RPMI7951 (cell line): ENCODE data around the gene POLR1C. TPM values are rescaled to one million over a fixed set of nuclear protein-coding genes. Genes with fewer than 3 reads are reported as not detected.
A peak's percentile ranks its signal among the peaks of the same experiment; 100 is the strongest.
"Not testable (repeated sequence)": the region's sequence is repeated elsewhere in the genome, so short reads cannot be mapped to it uniquely, and the experiment has no call there.

Experiments used
- DNase-seq: peaks from one replicate; pipeline ENCODE4 v3.0.0-alpha.2; 2012; ENCODE audit warnings: low read depth
- total RNA-seq: library from RNA; depleted of rRNA; stranded (reverse); fragments of >200 nt; shearing (Covaris generic); gene quantifications from 2 replicates; pipeline ENCODE4 v1.2.3, GENCODE V29; 2014

POLR1C gene
- total RNA-seq, 1 experiment from 2014 or later: 50.7 TPM

DNA sequence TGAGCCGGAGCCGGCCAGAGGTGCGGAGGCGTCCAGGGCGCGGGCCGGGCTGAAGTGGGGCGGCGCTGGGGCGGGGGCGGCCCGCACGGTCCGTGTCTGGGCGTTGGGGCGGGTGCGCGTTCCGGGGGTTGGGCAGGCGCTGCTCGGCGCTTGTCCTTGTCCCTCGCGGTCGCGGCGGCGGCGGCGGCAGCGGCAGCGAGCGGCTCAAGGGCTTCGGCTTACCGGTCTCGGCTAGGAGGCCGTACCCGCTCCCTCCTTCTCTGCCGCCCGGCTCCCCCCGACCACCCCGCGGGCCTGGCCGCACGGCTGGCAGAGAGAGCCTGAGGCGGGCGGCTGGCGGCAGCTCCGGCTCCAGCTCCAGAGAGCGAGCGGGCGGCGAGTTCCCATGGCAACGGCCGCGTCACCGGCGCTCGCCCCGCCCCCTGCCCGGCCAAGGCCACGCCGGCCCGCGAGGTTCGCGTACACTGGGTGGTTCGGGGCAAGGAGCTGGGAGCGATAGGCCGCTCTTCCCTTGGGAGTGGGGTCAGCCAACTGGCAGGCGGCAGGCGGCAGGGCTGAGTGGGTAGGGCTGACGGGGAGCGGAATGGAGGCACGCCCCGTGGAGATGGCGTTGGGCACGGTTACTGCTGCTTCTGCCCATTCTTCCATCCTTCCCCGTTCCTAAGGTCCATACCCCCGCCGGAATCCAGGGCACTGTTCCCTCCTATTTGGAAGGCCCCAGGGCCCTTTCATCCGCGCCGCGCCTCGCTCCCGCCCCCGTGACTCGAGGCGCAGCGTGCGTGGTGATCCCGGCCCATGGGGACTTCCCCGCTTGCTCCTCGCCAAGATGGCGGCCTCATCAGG lies 6.7 kb upstream of the POLR1C start, which contains the start of gene LRRC73:
TSS of gene LRRC73 (minus strand) at position 363 of the 843 bp plus-strand sequence. CDS start 561 bp downstream, outside the sequence.
- DNase-seq: peak; percentile 88

DNA sequence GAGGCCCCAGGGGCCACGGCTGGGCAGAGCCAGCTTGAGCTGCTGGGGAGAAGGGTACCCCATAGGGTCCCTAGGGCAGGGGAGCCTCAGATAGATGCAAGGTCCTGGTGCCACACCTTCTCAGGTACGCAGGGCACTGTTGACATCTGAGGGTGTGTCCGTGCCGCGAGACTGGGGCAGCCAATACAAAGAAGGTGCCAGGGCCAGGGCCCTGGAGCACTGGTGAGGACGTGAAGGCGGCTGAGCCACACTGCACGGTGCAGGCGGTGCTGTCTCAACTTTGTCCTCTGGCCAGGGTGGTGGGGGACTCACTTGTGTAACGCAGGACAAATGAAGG lies 6.1 kb upstream of the POLR1C start:
- DNase-seq: no peak

DNA sequence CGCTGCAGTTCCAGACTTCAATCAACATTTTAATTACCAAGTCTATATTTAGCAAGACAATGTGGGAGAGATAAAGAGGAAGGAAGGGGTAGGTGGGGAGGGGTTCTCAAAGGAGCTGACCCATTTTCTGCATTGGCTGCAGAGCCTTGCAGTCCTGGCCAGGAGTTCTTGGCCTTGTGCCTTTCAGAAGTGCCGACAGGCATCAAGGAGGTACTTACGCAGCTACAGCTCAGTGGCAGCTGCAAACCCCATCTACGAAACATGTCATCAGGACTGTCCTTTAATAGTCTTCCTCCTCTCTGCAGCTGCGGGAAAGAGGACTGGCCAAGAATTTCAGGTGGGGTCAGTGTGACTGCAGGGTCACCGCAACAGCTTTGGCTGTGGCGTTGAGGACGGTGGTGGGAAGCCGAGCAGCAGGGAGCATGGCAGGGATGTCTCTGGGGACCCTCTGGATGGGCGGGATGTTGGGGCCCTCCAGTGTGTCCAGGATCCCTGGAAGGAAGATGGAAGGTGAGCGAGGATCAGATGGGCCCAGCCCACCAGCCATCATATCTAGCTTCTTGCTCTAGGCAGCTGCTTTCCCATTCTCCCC lies 5.0 kb upstream of the POLR1C start:
- DNase-seq: no peak

DNA sequence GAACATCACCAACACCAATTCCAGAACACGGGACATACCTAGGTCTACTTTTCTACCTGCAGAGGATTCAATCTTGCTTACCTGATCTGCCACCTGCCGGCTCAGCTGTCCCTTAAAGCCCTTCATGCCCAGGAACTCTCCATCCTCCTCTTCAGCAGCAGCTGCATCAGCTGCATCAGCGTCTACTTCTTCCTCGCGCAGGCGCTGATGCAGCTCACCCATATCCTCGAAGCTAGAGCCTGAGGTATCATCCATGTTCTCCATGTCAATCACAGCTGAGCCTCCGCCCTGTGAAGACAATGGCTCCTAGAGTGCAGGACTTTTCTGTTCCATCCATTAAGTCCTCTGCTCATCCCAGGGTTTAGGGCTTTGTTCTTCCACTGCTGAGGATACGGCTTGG lies 1.1 kb upstream of the POLR1C start:
- no peak for DNase-seq

DNA sequence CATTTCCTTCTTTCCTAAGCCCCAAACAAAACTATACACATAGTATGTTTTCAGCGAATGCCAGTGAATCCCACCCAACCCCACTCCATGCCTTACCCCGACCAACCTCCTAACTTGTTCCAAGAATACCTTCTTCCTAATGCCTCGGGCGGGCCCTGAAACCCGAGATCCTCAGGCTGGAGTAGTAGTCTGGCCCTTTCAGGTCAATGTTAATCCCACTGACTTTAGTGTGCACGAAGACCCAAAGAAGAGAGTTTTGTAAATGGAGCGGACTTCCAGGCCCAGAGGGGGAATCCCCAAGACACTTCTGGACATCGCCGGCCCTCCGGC lies 557 bp upstream of the POLR1C start:
- peak; percentile 27 for DNase-seq

DNA sequence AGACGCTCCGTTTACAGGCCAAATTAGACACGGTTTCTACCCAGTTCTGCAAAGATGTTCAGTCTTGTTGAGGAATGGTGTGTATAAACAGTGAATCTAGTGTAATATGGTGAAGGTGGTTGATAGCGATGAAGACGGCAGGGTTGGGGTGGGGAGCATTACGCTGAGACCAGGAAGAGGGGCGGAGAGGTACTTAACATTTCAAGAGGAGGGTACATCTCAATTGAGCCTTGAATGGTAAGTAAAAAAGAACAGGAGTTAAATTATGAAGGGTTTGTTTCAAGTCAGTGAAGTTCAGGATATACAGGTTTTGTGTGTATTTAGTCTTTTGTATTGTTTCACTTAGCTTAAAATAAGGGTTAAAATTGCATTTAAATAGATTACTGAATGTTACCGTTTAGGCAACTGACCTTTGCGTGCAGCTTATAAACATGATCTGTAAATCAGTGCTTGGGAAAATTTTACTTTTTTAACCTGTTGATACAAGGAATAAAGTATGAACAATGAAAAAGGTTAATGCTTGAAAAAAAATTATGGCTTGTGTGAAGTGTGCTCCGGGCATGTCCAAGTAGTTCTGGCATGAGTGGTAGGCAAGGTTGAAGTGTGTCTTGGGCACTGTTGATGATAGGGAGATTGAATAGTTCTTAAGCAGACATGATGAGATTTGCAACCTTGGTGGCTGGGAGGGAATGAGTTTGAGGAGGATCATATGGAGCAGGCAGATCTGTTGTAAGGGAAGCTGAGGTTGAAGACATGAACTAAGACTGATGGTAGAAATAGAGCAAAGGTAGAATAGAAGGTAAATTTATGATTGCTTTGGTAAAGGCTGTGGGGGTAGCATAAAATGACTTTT lies 842 bp downstream of the POLR1C start:
- DNase-seq: no peak

DNA sequence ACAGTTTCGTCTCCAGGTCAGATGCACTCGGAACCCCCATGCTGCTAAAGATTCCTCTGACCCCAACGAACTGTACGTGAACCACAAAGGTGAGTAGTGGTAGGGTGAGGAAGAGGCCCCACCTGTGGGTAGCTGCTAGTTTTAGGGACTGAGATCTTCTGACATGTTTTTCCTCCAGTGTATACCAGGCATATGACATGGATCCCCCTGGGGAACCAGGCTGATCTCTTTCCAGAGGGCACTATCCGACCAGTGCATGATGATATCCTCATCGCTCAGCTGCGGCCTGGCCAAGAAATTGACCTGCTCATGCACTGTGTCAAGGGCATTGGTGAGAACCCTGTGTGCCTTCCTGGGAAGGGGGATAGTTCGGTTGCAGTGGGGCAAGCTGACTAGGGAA lies 3.2 kb downstream of the POLR1C start:
- DNase-seq: no peak

DNA sequence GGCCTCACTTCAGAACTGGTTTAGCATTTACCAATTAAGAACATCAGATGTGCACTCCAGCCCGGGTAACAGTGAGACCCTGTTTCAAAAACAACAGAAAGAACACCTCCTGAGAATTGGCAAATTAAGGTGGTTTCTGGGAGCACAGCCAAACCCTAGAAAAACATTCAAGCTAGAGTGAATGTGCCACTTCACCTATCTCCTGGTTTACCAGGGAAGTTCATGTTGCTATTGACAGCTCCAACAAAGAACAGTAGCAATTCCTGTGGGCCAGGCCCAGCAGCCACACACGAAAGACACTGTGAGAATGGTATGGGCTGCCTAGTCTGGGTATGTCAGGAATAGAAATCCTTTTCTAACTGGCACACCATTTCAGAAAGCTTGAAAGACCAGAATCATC lies 4.9 kb downstream of the POLR1C start:
- no peak for DNase-seq

DNA sequence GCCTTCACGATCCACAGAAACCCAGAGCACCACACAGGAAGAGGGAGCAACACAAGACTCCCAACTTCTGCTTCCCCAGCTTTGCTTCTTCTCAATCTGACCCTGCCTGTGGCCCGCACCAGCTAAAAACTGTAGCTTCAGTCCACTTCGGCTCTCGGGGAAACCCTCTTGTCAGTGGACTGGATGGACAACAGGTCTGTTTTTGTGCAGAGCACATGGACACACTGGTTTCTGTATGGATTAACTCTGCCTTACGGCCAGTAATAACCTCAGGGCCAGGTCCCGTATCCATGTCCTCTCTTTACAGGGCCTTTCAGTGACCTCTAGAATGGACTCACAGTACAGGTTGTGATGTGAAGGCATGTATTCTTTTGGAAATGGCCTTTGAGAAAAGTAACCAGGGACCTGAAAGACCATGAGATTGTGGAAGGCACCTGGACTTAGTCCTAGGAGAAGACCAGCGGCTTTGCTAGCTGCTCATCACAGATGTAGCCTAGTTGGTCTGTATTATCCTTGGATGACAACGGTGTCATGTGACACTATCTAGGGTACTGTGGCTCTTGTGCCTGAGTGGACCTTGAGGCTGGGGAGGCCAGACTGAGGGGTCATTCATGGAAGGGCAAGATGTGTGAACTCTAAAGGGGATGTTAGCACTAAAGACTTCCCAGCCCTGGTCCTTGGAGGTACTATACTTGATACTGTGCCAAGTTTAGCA lies 5.8 kb downstream of the POLR1C start:
- no peak for DNase-seq

DNA sequence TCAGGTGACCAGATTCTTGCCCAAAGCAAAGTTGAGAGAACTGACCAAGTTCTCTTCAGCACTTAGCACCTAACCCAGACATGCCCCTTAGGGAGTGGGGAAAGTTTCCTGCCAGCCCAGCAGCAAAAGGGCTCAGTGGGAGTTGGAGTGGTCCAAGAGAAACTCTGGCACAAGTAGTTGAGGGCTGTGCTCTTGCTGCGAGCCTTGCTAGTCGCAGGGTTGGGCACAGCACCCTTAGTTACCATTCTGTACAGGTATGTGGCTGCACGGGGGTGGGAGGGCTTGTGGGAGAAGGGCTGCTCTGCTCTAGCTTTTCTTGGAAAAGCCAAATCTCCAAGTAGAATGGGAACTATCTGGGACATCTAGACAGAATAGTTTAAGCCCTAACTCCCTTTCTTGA lies 6.4 kb downstream of the POLR1C start:
- no peak for DNase-seq

DNA sequence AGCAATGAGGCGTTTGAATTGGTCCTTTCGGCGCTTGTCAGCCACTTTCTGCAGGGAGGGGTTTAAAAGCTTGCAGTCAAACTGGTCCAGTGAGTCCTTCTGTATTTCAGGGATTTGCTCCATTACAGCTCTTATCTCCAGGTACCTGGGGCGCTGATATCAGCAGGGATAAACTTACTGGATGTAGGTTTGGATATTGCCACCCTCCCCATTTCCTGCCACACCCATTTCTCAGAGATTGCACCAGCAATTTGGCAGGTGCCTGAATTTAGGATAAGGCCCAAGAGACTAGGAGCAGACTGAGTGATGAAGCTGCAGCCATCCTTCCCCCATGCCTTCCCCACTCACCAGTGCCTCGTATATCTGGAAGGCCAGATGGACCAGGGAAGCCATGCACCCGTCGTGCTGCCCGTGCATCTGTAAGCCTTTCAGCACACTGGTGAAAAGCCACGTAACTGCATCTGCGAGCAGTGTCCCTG lies 7.6 kb downstream of the POLR1C start:
- no peak for DNase-seq

DNA sequence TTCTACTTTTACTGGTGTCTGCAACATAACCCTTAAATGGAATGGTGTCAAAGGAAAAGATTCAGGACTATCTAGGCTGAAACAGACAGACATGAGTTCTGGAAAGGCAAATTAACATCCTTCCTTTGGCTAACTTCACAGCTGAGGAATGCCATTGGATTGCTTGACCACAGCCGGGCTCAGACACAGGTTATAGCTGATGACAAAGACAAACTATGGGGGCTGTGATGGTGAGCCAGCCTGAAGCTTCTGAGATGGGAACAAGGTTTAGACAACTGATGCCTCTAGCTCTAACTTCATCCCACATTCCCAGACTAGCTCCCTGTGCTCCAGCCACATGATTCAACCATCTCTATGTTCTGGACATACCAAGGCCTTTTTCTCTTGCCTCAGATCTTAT lies 15.3 kb downstream of the POLR1C start:
- no peak for DNase-seq

DNA sequence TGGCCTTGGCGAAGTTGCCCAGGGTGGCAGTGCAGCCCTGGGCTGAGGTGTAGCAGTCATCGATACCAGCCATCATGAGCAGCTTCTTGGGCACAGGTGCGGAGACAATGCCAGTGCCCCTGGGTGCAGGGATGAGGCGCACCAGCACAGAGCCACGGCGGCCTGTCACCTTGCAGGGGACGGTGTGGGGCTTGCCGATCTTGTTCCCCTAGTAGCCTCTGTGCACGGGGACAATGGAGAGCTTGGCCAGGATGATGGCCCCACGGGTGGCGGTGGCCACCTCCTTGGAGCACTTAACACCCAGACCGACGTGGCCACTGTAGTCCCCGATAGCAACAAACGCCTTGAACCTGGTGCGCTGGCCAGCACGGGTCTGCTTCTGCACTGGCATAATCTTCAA lies 22.1 kb downstream of the POLR1C start:
- not testable (repeated sequence) for DNase-seq

DNA sequence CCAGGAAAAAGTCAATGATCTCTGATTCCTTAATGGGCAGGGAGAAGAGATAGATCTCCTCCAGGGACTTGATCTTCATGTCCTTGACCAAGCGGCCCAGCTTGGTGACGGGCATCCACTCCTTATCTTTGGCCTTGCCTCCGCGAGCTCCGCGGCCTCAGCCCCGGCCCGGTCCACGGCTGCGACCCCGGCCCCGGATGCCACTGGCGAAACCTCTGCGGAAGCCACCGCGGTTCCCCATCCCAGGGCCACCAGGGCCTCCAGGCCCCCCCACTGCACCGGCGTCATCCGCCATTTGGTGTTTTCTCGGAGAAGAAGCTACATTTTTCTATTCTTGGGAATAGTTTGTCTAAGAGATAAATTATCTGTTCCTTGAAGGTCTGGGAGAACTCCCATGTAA lies 22.5 kb downstream of the POLR1C start:
- not testable (repeated sequence) for DNase-seq

DNA sequence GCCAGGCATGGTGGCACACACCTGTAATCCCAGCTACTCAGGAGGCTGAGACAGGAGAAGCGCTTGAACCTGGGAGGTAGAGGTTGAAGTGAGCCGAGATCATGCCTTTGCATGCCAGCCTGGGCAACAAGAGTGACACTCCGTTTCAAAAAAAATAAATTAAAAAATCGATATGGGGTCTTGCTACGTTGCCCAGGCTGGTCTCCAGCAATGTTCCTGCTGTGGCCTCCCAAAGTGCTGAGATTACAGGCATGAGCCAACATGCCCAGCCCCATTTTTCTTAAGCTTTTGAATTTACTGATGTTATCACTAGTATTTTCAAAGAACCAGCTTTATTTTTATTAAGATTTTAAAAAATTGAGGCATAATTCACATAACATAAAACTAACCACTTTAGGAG lies 23.6 kb downstream of the POLR1C start:
- no peak for DNase-seq

DNA sequence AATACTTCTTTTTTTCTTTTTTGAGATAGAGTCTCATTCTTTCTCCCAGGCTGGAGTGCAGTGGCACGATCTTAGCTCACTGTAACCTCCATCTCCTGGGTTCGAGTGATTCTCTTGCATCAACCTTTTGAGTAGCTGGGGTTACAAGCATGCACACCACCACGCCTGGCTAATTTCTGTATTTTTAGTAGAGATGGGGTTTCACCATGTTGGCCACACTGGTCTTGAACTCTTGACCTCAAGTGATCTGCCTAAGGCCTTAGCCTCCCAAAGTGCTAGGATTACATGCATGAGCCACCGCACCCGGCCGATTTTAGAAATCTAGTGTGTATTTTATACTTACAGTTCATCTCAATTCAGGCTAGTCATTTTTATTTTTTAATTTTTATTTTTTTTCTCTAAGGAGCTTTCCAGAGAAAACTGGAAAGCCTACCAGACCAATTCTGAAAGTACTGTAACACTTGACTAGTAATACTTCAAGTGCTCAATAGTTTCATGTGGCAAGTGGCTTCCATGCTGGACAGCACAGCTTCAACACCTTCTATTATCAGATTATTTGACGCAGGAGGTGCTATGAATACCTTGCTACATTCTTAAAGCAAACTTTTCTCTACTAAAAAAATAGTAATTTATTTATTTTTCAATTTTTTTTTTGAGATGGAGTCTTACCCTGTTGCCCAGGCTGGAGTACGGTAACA lies 25.0 kb downstream of the POLR1C start:
- DNase-seq: no peak

DNA sequence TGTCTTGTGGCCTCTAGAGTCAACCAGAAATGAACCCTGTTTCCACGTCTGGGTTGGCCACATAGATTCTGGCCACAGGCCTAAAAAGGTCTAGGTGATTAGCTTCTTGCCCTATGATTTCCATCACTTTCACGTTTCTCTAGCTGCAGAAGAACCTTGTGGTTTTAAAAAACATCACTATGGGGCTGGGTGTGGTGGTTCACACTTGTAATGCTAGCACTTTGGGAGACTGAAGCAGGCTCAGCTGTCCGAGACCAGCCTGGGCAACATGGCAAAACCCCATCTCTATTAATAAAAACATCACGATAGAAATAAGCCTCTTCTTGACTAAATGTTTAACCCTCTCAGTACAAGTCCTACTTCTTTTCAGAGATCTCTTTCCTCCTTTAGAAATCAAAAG lies 27.6 kb downstream of the POLR1C start:
- DNase-seq: no peak

DNA sequence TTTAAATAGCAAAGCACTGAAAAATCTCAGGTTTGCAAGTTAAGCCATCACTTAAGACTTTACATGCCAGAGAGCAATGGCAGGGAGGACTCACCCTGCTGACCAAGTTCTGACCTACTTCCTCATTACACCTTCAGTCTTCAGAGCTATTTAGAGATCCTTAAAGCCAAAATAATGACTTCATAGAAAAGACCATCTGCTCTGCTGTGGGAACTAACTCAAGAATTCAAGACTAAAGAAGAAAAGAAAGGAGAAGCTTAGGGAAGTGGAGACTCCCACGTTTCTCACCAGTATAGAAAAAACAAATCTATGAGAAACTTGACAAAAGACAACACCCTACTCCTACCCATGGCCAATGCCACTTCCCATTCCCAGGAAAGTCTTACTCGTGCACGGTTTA lies 30.3 kb downstream of the POLR1C start:
- DNase-seq: no peak

DNA sequence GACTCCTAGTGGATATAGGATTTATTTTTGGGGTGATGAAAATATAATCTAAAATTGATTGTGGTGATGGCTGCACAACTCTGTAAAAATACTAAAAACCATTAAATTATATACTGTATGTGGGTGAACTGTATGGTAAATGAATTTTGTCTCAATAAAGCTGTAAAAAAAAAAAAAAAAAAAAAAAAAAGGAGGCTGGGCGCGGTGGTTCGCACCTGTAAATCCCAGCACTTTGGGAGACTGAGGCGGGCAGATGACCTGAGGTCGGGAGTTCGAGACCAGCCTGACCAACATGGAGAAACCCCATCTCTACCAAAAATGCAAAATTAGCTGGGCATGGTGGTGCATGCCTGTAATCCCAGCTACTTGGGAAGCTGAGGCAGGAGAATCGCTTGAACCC lies 40.7 kb downstream of the POLR1C start:
- not testable (repeated sequence) for DNase-seq

DNA sequence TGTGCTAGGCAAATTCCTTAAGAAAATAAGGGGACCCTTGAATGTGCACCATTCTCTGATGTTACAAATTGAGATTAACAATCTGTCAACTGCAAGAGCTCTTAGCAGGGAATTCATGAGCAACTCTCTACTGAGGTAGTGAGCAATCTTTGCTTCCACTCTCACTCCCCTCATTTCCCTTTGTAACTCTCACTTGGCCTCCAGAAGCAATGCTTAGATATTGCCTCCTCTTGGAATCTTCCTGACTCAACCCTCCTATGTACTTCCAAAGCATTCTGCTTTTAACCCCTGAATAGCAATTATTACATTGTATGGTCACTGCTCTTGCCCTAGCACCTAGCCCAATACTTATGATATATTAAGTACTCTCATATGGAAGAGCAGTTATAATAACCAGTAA lies 42.4 kb downstream of the POLR1C start:
- no peak for DNase-seq

DNA sequence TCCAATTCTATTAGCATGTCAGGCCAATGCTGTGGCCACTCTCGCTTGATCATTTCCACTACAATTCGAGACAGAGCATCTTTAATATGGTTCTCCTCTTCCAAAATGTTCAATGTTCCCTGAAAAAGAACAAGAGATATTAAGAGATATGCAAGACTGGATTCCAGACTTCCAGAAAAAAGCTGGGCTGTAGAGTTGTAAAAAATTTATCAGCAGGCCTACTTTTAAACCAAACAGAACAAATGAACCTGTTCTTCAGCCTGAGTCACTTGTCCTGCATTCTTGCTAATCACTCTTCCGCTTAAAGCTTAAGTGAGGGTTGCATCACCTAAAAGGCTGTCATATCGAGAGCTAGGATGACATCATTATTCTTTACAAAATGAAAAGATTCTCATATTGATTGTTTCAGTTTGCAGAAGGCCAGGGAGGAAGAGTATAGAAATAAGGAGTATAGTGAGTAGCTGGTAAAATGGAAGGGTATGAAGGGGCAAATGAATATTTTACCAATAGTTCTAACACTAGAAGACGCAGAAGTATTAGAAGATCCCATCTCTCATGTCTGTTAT lies 54.1 kb downstream of the POLR1C start:
- no peak for DNase-seq
